Renal cortical epithelial cell (primary cell): Measurements from ENCODE around the gene NID1. TPM values are rescaled to one million over a fixed set of nuclear protein-coding genes. Genes with fewer than 3 reads are reported as not detected.
A peak's percentile ranks its signal among the peaks of the same experiment; 100 is the strongest.
"Not testable (repeated sequence)": the region's sequence is repeated elsewhere in the genome, so short reads cannot be mapped to it uniquely, and the experiment has no call there.

Experiments used
- DNase-seq: peaks from one replicate; pipeline ENCODE4 v3.0.0-alpha.2; 2011; ENCODE audit warnings: low read depth
- total RNA-seq: library from RNA; depleted of rRNA; stranded (reverse); fragments of >200 nt; gene quantifications from 2 replicates; pipeline ENCODE4 v1.2.3, GENCODE V29; 2014

Gene NID1
- total RNA-seq, 1 donor from 2014 or later = 1.1 TPM

- DNase-seq = no peak
These were observed 67.8 kb downstream of the NID1 start for GRCh38 chr1:235997049-235997448.

- DNase-seq = no peak
These were observed 68.7 kb downstream of the NID1 start for GRCh38 chr1:235996048-235996785.

GRCh38 chr1:235995511-235995910, 69.4 kb downstream of the NID1 start:
- no peak for DNase-seq

DNA sequence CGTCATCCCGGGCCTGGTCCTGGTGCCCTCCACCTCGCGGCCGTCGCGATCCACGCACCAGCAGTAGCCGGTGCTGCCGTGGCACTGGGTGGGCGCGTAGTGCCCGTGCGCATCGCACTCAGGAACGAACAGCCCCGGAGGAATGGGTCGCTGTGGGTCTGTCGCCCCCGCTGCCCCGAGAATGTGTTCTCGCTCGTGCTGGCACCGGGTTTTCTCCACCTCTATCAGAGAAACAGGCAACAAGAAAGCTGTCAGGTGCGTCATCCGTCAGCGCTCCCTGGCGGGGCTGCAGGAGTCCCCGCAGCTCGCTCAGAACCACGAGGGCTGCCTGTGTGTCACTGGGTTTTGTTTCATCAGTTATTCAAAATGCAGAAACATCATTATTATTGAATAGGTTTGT, 71.2 kb downstream of the NID1 start:
- DNase-seq = no peak

DNA sequence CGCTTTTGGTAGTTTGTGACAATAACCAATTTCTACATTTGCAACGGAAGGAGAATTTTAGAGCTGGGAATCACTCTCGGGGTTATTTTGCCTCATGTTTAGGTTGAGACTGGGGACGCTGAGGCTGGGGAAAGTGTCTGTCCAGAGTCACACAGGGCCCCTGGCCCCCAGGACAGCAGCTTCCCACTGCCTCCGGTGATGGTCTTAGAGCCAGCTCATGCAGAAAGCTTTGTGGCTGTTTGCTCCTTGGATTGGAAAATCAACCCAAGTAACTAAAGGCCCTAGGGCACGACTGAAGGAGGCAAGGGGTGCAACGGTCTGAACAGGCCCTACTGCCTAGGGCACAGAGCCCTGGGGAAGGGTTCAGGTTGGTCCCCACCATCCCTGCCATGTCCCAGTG, 72.0 kb downstream of the NID1 start:
- no peak for DNase-seq

DNA sequence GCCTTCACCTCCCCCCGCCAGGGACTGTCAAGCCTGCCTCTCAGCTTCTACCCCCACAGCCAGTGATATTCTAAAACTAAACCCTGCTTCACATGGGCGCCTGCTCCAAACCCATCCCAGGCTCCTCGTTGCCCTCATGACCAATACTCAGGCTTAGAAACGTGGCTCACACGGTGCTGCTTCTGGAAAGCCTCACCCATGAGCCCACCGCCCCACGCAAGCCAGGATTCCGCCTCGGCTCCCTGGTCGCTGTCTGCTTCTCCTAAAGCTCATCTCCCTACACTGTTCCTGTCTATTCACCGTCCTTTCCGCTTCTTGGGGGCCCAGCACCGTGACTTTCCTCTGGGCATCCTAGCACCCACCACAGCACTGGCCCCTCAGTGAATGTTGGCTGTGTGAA, 72.5 kb downstream of the NID1 start:
- no peak for DNase-seq

- no peak for DNase-seq
These were observed 74.5 kb downstream of the NID1 start for GRCh38 chr1:235990330-235990795.

- no peak for DNase-seq
These were observed 75.8 kb downstream of the NID1 start for GRCh38 chr1:235989105-235989504.

DNA sequence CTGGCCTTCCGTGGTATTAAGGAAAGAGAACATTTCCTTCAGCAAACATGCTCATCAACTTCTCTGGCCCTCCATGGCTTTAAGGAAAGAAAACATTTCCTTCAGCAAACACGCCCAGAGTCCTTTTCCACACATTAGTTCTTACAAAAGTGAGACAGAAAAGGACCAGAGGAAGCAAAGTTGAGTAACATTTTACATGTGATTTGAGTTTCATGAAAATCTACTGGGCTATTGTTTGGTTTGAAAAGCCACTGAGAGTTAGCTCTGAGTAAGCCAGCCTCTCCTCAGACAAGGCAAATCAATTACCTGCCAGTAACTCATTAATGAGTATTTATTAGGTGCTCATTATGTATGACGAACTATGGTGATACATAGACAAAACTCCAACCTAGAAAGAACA, 78.0 kb downstream of the NID1 start:
- peak; percentile 71 for DNase-seq

DNA sequence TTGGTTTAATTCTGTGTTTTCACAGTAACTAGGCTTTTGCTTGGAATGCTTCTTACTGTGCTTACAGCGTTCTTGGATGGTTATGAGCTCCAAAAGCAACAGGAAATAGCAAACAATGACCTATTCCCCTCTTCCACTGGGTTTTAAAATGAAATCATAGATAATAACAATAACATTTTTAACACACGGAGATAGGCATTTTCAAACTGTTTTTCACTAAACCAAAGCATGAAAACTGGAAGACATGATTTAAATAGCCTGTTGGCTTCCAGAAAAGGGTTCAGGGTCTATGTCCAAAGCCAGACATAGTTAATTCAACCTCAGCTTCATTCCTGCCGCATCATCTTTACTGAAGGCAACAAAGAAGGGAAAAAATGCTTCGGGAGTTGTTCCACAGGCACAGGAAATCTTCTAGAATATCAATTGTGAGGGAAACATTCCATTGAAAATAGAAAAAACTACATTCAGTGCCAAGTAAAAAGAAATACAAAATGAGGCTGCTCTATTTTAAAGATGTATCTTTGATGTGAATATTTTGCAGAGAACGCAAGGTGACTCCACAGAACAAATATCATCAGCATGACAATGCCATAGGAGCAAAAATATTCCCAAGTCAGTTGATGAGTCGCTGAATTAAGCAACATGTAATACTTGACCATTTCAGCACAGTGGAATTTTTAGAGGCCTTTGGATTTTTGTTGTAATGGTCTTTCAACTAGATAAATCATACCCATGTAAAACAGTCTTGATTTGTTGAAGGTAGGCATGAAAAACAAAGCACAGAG, 80.7 kb downstream of the NID1 start:
- DNase-seq = peak; percentile 76

DNA sequence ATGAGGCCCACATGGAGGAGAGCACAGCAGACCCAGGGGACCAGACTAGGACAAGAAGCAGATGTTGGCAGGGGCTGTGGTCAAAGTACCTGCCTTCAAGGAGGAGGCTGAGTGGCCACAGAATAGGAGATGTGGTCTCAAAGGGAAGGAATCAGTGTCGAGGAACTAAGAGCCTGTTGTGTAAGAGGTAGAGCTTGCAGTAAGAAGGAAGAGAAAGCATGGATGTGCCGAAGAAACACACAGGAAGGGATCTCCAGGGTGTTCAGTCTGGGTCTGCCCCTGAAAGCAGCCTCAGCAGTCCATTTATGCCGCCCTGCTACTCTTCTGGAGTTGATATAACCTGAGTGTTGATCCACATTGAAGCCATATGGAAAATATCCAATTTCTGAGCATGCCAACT, 83.9 kb downstream of the NID1 start:
- no peak for DNase-seq

- DNase-seq = no peak
These were observed 85.1 kb downstream of the NID1 start for GRCh38 chr1:235979716-235980333.

GRCh38 chr1:235979176-235979575, 85.7 kb downstream of the NID1 start:
- no peak for DNase-seq

GRCh38 chr1:235976490-235976889, 88.4 kb downstream of the NID1 start:
- no peak for DNase-seq

GRCh38 chr1:235974616-235975015, 90.3 kb downstream of the NID1 start:
- DNase-seq = no peak

- DNase-seq = not testable (repeated sequence)
These were observed 92.2 kb downstream of the NID1 start for GRCh38 chr1:235972691-235973090.

DNA sequence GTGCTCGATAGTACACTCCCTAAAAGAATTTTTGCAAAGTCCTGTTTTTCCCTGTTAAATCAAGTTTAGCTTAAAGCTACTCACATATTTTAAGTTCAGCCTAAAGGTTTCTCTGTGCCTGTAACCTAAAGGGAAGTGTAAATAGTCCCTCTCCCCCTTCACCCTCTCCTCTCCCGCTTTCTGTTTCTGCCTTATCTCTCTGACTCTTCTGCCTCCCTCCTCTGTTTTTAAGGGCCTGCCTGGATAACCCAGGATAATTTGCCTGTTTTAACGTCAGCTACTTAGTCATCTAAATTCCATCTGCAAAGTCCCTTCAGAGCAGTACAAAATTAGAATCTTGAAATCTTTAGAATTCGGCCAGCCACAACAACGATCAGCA, 92.6 kb downstream of the NID1 start:
- DNase-seq = peak; percentile 19

GRCh38 chr1:235971571-235972310, 93.1 kb downstream of the NID1 start:
- DNase-seq = peak; percentile 75

- no peak for DNase-seq
These were observed 93.9 kb downstream of the NID1 start for GRCh38 chr1:235971020-235971419.

DNA sequence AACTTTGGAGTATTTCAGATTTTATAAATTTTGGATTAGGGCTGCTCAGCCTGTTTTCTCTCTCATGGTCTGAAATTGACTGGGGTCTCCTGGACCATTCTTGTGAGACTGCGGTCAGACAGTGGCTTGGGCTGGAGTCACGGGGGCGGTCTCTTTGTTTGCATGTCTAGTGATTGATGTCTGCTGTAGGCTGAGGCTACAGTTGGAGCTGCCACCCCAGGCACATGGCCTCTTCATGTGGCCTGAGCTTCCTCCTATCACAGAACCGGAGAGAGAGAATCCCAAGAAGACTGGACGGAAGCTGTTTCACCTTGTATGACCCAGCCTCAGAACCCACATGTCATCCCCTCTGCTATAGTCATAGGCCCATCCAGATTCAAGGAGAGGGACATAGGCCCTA, 96.1 kb downstream of the NID1 start:
- no peak for DNase-seq

- not testable (repeated sequence) for DNase-seq
These were observed 98.8 kb downstream of the NID1 start for GRCh38 chr1:235966134-235966533.

DNA sequence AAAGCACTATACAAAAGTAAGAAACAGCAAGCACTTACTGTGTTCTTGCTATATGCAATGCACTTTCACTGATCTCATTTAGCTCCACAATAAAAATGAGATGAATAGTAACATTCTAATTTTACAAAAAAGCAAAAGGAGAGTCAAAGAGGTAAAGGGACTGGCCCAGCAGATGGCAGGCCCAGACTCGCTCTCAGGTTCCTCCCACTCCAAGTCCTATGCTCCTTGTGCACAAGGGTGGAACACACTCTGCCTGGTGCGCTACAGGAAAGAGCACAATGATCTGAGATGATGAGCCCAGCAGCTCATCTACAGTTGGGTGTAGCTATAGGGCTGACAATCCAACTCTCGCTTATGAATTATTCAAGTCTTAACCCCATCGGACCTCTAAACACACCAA, 104.1 kb downstream of the NID1 start:
- DNase-seq = no peak
